DMS53 treated with DMSO at 0.1 percent for 48 hours (cell line): Measurements from ENCODE around the gene KRT39.
"Not testable (repeated sequence)": the region's sequence is repeated elsewhere in the genome, so short reads cannot be mapped to it uniquely, and the experiment has no call there.

Experiments used
- DNase-seq: peaks from one replicate; lab custom pipeline; 2025; ENCODE audit not compliant: unreplicated experiment; lab: John Stamatoyannopoulos, UW

Gene KRT39

GRCh38 chr17:40942553-40942952 is 24.2 kb downstream of the KRT39 start:
- no peak for DNase-seq

- DNase-seq: no peak
Observed at GRCh38 chr17:40940266-40940665, 26.5 kb downstream of the KRT39 start.

- DNase-seq: no peak
Observed at GRCh38 chr17:40938981-40939380, 27.8 kb downstream of the KRT39 start.

- no peak for DNase-seq
Observed at GRCh38 chr17:40937384-40937819, 29.3 kb downstream of the KRT39 start, which contains the start of gene KRT23. Gene KRT23, minus strand, starts transcription at chr17:40937646. Its CDS starts 1,043 bp downstream, at chr17:40936603.

- no peak for DNase-seq
Observed at GRCh38 chr17:40936976-40937375, 29.8 kb downstream of the KRT39 start.

GRCh38 chr17:40936437-40936971 is 30.2 kb downstream of the KRT39 start:
- DNase-seq: no peak

GRCh38 chr17:40935624-40936023 is 31.1 kb downstream of the KRT39 start:
- DNase-seq: no peak

- DNase-seq: no peak
Observed at GRCh38 chr17:40932608-40933007, 34.1 kb downstream of the KRT39 start.

GRCh38 chr17:40931311-40931710 is 35.4 kb downstream of the KRT39 start:
- DNase-seq: no peak

GRCh38 chr17:40926341-40926740 is 40.4 kb downstream of the KRT39 start:
- DNase-seq: no peak

- peak; percentile 42 for DNase-seq
Observed at GRCh38 chr17:40922239-40922638, 44.5 kb downstream of the KRT39 start.

- no peak for DNase-seq
Observed at GRCh38 chr17:40921026-40921425, 45.7 kb downstream of the KRT39 start.

- DNase-seq: not testable (repeated sequence)
Observed at GRCh38 chr17:40917116-40917515, 49.6 kb downstream of the KRT39 start.

GRCh38 chr17:40916366-40916765 is 50.4 kb downstream of the KRT39 start:
- no peak for DNase-seq

GRCh38 chr17:40915721-40916256 is 51.0 kb downstream of the KRT39 start:
- DNase-seq: no peak

GRCh38 chr17:40915199-40915661 is 51.5 kb downstream of the KRT39 start:
- DNase-seq: peak; percentile 25

GRCh38 chr17:40914075-40914855 is 52.5 kb downstream of the KRT39 start:
- no peak for DNase-seq

GRCh38 chr17:40912486-40913210 is 54.1 kb downstream of the KRT39 start:
- no peak for DNase-seq

GRCh38 chr17:40910441-40910841 is 56.3 kb downstream of the KRT39 start:
- no peak for DNase-seq

GRCh38 chr17:40909755-40910154 is 57.0 kb downstream of the KRT39 start:
- DNase-seq: no peak

GRCh38 chr17:40909351-40909750 is 57.4 kb downstream of the KRT39 start:
- DNase-seq: peak; percentile 88
